GM18907 (cell line): ENCODE measurements around the gene IGF1R.
"Not testable (repeated sequence)": the region's sequence is repeated elsewhere in the genome, so short reads cannot be mapped to it uniquely, and the experiment has no call there.

Experiments used
- ATAC-seq: cut with Tn5 transposase; IDR thresholded peaks from one replicate; pipeline ENCODE4 v1.9.1; 2021; ENCODE audit warnings: mild to moderate bottlenecking, moderate library complexity; ENCODE audit not compliant: unreplicated experiment

IGF1R gene

DNA sequence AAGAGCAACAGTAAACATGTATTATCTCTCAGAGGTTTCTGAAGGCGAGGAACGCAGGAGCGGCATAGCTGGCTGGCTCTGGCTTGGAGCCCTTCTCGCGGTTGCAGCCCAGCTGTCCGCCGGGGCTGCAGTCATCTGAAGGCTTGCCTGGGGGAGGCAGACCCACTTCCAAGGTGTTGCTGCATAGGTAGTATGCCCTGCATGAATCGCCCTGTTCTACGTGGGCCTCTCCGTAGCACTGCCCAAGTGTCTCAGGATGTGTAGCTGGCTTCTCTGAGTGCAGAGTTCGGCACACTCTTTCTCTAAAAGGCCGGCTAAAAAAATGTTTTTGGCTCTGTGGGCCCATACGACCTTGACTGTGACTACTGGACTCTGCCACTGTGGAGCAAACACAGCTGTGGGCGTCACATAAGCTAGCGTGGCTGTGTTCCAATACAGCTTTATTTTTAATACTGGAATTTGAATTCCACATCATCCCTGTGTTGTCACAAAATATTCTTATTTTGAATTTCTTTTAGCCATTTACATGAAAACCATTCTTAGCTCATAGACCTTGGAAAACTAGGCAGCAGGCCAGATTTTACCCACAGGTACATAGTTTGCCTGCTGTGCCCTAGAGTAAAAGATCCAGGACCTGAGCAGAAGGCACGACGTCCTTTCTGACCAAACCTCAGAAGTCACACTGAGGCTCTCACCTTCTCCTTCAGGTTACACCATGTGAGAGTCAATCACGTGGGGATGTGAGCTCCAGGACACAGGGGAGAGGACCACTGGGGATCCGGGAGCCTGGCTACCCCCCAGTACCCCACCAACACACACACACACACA, 303.4 kb downstream of the IGF1R start:
- ATAC-seq = no peak

DNA sequence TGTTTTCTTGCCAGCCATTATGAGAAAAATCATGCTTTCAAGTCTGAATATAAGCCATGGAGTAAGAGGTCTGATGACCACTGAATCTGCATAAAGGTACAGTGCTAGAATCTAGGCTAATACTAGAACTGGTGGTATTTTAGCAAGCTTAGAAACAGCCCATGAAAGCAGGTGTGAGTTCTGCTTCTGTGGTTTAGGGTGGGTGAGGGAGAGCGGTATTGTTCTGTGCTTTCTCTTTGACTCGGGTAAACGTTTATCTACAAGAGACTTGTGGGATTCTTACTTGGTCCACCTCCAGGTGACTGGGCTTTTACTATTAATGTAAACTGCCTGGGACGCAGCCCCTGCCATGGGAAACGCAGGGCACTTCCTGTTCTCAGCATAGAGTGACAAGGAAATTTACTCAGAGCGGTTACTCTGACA, 304.1 kb downstream of the IGF1R start:
- peak; percentile 94 for ATAC-seq

DNA sequence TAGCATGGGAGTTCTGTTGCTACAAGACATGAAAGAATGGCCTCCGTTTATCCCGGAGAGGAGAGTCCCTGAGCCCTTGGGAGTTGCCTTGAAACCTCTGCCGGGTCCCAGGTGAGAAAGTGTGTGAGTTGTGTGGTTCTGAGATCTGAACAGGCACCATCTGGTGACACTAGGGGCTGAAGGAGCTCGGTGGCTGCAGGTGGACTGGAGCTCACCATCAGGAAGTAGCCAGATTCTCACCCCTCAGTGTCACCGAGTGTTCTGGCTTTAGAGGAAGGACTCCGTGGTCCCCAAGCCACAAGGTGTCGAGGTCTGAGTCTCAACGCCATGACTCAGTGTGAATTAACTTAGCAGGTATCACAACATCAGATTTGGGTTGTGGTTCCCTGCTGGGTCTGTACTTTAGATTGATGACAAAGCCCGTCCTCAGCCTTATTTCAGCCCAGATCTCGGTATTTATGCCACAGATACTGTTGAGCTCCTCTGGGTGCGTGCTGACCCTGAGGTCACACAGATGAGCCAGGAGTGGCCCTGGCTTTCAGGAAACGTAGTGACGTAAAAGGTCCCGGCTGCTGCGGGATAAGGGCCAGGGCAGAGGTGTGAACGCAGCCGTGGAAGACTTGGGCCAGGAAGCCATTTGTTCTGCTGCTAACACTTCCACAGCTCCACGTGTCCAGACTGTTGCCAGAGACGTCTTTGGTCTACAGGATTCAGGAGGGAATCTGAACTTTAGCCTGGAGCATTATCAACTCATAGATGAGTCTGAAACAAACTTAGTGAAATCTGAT, 304.9 kb downstream of the IGF1R start:
- peak; percentile 41 for ATAC-seq

DNA sequence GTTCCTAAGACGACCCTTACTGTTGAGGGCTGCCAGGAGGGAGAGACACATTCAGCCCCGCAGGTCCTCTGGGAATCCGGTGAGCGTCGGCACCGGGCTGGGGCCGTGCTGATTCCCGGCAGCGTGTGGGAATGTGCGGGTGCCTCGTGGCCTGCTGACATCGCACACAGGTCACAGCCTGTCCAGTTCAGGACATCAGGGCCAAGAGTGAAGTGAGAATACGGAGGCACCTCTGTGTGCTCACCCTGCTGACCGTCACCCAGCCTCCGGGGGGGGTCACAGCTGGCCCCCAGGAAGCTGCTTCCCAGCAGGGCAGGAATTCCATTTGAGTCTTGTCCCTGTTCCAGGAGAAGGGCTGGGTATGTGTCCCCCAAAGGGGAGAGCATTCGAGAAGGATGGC, 305.6 kb downstream of the IGF1R start:
- no peak for ATAC-seq

DNA sequence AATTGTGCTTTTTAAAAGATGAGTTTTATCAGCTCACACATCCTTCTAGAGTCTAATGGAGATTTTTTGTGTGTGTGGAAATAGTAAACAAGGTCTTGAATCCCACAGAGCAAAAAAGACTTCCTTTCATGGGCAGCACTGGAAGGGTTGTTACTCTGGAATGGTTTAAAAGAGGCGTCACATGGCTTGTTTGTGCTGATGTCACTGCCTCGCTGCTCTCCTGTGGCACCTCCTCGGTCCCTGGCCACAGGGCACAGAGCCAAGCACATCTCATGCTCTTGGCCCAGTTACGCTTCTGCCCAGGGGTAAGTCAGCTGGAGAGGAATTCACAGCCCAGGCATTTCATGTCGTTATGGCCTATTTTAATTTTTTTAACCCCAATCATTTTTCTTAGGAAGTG, 306.1 kb downstream of the IGF1R start:
- no peak for ATAC-seq

DNA sequence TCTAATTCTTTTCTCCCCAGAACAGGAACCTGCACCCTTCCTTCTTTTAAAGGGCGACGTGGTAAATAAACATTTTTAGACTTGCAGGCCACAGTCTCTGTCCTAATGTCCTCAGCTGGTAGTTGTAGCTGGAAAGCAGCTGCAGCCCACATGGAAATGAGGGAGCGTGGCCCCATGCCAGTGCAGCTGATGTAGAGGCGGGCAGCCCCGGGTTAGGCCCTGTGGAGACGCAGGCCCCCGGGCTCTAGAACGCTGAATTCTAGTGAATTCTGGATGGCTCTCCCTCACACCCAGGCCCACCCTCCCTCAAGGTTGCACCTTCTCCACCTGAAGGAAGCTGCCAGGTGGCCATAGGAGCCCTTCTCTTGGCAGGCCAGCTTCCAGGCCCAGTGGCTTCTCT, 307.0 kb downstream of the IGF1R start:
- no peak for ATAC-seq

DNA sequence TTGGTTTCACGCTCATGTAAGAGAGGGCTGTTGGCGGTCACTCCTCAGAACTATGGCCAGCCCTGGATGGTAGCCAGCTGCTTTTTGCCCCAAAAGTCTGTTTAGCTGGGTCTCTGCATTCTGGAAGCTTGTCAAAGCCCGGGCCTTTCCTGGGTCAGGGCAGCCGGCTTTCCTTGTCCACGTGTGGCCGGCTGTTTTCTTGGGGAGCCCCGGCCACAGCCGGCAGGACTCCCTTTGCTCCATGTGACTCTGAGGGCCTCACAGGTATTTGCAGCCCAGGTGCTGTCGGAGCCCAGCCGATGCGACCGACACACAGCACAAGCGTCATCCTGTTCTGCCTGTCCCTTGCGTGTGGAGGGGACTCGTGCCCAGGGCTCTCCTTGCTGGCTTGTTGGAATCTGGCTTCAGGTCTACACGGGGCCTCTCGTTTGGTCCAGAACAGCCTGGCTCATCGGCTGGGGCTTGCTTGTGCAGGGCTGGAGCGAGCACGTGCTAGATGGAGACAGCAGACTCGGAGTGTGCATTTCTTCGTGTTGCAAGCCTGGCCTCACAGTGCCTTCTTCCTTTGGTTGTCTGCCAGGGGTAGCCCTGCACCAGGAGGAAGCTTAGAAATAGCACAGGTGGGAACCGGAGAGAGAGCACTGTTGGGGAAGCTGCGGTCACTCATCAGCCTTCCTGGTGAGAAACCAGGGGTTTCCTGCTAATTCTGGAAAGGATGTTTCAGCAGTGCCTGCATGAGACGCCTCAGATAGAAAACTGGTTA, 307.8 kb downstream of the IGF1R start:
- ATAC-seq = no peak

DNA sequence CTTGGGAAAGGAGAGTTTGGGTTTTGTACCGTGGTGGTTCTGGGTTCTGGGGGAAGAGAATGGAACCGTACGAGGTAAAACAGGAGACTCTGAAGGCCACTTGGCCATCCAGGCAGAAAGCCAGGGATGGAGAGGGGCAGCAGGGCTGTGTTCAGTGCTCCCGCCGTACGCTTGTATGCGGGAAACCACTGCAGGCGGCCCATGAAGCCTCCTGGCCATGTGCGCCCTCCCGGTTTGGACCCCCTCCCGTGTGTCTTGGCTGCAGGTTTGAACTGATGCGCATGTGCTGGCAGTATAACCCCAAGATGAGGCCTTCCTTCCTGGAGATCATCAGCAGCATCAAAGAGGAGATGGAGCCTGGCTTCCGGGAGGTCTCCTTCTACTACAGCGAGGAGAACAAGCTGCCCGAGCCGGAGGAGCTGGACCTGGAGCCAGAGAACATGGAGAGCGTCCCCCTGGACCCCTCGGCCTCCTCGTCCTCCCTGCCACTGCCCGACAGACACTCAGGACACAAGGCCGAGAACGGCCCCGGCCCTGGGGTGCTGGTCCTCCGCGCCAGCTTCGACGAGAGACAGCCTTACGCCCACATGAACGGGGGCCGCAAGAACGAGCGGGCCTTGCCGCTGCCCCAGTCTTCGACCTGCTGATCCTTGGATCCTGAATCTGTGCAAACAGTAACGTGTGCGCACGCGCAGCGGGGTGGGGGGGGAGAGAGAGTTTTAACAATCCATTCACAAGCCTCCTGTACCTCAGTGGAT, 308.6 kb downstream of the IGF1R start:
- no peak for ATAC-seq

DNA sequence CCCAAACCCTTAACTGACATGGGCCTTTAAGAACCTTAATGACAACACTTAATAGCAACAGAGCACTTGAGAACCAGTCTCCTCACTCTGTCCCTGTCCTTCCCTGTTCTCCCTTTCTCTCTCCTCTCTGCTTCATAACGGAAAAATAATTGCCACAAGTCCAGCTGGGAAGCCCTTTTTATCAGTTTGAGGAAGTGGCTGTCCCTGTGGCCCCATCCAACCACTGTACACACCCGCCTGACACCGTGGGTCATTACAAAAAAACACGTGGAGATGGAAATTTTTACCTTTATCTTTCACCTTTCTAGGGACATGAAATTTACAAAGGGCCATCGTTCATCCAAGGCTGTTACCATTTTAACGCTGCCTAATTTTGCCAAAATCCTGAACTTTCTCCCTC, 309.3 kb downstream of the IGF1R start:
- ATAC-seq = no peak

DNA sequence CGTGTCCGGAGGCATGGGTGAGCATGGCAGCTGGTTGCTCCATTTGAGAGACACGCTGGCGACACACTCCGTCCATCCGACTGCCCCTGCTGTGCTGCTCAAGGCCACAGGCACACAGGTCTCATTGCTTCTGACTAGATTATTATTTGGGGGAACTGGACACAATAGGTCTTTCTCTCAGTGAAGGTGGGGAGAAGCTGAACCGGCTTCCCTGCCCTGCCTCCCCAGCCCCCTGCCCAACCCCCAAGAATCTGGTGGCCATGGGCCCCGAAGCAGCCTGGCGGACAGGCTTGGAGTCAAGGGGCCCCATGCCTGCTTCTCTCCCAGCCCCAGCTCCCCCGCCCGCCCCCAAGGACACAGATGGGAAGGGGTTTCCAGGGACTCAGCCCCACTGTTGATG, 309.7 kb downstream of the IGF1R start:
- ATAC-seq = no peak

DNA sequence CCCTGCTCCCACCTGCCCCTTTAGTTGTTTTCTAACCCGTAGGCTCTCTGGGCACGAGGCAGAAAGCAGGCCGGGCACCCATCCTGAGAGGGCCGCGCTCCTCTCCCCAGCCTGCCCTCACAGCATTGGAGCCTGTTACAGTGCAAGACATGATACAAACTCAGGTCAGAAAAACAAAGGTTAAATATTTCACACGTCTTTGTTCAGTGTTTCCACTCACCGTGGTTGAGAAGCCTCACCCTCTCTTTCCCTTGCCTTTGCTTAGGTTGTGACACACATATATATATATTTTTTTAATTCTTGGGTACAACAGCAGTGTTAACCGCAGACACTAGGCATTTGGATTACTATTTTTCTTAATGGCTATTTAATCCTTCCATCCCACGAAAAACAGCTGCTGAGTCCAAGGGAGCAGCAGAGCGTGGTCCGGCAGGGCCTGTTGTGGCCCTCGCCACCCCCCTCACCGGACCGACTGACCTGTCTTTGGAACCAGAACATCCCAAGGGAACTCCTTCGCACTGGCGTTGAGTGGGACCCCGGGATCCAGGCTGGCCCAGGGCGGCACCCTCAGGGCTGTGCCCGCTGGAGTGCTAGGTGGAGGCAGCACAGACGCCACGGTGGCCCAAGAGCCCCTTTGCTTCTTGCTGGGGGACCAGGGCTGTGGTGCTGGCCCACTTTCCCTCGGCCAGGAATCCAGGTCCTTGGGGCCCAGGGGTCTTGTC, 310.7 kb downstream of the IGF1R start:
- ATAC-seq = no peak

DNA sequence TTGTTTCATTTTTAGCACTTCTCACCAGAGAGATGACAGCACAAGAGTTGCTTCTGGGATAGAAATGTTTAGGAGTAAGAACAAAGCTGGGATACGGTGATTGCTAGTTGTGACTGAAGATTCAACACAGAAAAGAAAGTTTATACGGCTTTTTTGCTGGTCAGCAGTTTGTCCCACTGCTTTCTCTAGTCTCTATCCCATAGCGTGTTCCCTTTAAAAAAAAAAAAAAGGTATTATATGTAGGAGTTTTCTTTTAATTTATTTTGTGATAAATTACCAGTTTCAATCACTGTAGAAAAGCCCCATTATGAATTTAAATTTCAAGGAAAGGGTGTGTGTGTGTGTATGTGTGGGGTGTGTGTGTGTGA, 311.3 kb downstream of the IGF1R start:
- no peak for ATAC-seq

DNA sequence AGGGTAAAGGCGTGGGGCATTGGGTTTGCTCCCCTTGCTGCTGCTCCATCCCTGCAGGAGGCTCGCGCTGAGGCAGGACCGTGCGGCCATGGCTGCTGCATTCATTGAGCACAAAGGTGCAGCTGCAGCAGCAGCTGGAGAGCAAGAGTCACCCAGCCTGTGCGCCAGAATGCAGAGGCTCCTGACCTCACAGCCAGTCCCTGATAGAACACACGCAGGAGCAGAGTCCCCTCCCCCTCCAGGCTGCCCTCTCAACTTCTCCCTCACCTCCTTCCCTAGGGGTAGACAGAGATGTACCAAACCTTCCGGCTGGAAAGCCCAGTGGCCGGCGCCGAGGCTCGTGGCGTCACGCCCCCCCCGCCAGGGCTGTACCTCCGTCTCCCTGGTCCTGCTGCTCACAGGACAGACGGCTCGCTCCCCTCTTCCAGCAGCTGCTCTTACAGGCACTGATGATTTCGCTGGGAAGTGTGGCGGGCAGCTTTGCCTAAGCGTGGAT, 312.3 kb downstream of the IGF1R start:
- no peak for ATAC-seq

DNA sequence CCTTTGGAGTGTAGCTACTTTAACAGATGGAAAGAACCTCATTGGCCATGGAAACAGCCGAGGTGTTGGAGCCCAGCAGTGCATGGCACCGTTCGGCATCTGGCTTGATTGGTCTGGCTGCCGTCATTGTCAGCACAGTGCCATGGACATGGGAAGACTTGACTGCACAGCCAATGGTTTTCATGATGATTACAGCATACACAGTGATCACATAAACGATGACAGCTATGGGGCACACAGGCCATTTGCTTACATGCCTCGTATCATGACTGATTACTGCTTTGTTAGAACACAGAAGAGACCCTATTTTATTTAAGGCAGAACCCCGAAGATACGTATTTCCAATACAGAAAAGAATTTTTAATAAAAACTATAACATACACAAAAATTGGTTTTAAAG, 315.1 kb downstream of the IGF1R start:
- ATAC-seq = no peak

DNA sequence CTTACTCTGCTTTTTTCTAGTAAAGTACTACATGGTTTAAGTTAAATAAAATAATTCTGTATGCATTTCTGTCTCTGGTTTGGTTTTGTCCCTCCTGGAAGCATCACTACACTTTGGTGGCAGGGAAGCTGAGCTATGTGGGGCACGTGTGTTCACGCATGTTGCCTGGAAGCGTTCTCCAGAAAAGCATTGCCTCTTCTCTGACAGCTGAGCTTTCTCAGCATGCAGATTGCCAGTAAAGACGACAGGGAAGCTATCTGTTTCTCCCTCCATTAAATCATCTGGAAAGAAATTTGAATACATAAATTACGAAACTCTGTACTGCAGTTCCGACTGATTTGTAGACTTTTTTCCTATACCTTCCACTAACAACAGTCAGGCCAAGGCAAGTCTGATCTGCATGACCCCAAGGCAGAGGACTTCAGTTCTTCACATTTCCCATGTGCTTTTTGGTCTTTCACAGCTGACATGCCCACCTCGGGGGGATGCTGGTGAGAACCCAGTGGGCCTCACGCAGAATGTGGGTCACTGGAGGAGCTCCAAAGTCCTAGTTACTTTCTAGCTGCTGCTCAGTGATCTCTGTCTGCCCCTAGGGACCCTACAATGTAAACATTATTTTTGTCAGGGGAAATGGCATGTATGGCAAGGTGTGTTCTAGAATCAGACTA, 316.3 kb downstream of the IGF1R start:
- no peak for ATAC-seq

DNA sequence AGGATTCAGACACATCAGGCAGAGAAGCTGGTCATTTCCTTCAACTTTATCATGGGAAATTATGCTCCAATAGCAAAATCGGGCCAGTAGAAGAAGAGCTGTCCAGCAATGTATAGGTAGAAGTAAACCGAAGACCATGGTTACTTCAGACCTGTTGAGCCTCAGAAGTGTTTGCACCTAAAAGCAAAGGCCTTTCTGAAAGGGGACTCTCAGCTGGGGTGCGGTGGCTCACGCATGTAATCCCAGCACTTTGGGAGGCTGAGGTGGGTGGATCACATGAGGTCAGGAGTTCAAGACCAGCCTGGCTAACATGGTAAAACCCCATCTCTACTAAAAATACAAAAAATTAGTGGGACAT, 316.8 kb downstream of the IGF1R start:
- ATAC-seq = not testable (repeated sequence)

DNA sequence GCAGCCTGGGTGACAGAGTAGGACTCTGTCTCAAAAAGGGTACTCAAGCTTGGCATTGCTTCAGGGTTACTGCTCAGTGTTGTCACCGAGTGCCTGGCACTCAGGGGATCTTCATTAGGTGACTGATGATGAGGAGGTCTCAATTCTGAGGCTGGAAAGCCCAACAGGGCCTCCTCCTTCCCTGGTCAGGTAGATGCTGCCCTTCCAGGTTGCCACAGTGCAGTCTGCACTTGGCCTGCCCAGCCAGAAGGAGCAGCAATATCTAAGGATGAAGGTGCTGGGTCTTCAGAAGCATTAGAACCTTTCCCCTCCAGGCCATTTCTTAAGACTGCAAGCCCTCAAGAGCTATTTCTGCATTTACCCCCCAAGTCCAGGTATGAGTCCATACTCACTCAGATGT, 317.3 kb downstream of the IGF1R start:
- ATAC-seq = no peak

DNA sequence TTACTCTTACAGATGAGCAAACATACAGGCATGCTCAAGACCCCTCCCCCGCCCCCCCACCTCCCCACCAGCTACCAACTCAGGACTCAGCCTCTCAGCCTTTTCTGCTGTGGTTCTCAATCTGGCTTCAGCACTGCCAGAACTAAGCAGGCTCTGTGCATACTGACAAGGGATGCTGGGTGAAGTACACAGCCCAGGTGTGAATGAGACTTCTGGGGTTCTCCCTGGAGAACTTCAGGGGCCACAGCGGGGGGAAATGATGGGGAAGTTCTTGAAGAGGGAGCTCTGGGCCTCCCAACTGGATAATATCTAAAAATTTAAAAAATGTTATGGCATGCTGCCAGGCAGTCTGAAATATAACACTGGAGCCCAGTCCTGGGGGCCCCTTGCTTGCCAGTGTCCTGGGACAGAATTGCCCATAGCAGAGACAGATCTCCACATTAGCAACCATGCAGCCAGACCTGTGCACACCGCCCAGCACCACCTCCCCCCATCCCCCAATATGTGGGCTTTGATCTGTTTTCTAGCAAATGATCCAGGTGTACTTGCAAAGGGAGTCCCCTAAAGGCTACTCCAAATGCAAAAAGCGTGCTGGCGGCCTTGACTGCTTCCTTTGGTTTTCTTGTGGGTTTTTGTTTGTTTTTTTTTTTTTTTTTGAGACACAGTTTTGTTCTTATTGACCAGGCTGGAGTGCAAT, 317.9 kb downstream of the IGF1R start:
- ATAC-seq = no peak

DNA sequence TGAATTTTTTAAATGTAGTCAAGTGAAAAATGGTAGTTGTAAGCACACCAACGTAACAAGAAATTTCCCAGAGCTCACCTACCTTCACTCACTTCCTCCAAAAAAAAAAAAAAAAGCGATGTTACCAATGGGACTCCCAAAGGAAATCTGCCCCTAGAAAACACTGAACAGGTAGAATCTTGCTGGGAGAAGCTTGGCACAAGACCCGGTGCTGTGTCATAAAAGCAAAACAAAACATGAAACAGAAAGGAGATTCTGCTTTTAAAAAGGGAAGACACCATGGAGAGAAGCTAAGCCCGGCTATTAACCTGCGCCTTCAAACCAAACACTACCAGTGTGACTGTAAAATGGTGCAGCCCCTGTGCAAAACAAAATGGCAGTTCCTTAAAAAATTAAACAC, 318.8 kb downstream of the IGF1R start:
- ATAC-seq = no peak
